PC-9 (cell line): ENCODE data around the gene UBE3A. TPM values are rescaled to one million over a fixed set of nuclear protein-coding genes. Genes with fewer than 3 reads are reported as not detected.

Source experiments
- BruUV-seq: library from RNA; stranded (reverse); fragments of 400-500 nt; replicated peaks from 2 replicates; lab custom pipeline; 2021; lab: Mats Ljungman, UMichigan
- CTCF ChIA-PET: fragments of 300-600 bp; sonication (Branson Sonifier 250); formaldehyde crosslinking; loops from one replicate; lab custom pipeline; 2022; ENCODE audit warnings: antibody characterized with exemption; lab: Charles Lee
- POLR2A ChIA-PET: fragments of 300-600 bp; sonication (Branson Sonifier 250); formaldehyde crosslinking; loops from one replicate; lab custom pipeline; 2022; ENCODE audit warnings: antibody characterized with exemption; ENCODE audit not compliant: unreplicated experiment; lab: Charles Lee
- DNase-seq, 2 experiments: peaks; one replicate each; pipeline versions ENCODE4 v3.0.0 to v3.0.0-alpha.2; 2015 to 2022; ENCODE audit warnings: mixed read lengths in 1 of 2
- H2AFZ ChIP-seq: fragments of 200-600 bp; sonication (generic); 2 replicates; pipeline ENCODE4 v1.8.1; 2017; ENCODE audit warnings: antibody characterized with exemption
- H3F3A ChIP-seq: fragments of 200-600 bp; sonication (generic); 2 replicates; pipeline ENCODE4 v1.8.1; 2017; ENCODE audit warnings: antibody characterized with exemption, mild to moderate bottlenecking, low read depth; ENCODE audit not compliant: insufficient read depth
- H3K27ac ChIP-seq: fragments of 200-600 bp; sonication (generic); 2 replicates; pipeline ENCODE4 v1.6.1; 2016; ENCODE audit warnings: mixed run types
- H3K27me3 ChIP-seq: fragments of 200-600 bp; sonication (generic); 2 replicates; pipeline ENCODE4 v1.6.1; 2016; ENCODE audit warnings: low read depth, mixed run types; ENCODE audit not compliant: insufficient read depth
- H3K36me3 ChIP-seq: fragments of 200-600 bp; sonication (generic); 2 replicates; pipeline ENCODE4 v1.6.1; 2016; ENCODE audit warnings: low read depth, mixed run types
- H3K4me1 ChIP-seq: fragments of 200-600 bp; sonication (generic); replicated peaks from 2 replicates; pipeline ENCODE4 v1.6.1; 2016; ENCODE audit warnings: mixed run types; ENCODE audit not compliant: insufficient read depth
- H3K4me2 ChIP-seq: fragments of 200-600 bp; sonication (generic); 2 replicates; pipeline ENCODE4 v1.6.1; 2017; ENCODE audit warnings: mixed run types
- H3K4me3 ChIP-seq: fragments of 200-600 bp; sonication (generic); 2 replicates; pipeline ENCODE4 v1.6.1; 2016; ENCODE audit warnings: mixed run types
- H3K79me2 ChIP-seq: fragments of 200-600 bp; sonication (generic); 2 replicates; pipeline ENCODE4 v1.6.1; 2017; ENCODE audit warnings: low read depth, mixed run types
- H3K9me2 ChIP-seq: fragments of 200-600 bp; sonication (generic); 2 replicates; pipeline ENCODE4 v1.8.1; 2017; ENCODE audit warnings: mild to moderate bottlenecking; ENCODE audit not compliant: insufficient read depth
- H3K9me3 ChIP-seq: fragments of 200-600 bp; sonication (generic); 2 replicates; pipeline ENCODE4 v1.8.1; 2016; ENCODE audit warnings: low read depth; ENCODE audit not compliant: insufficient read depth
- H4K20me1 ChIP-seq: fragments of 200-600 bp; sonication (generic); 2 replicates; pipeline ENCODE4 v1.8.1; 2017; ENCODE audit not compliant: insufficient read depth
- CTCF ChIP-seq: fragments of 200-600 bp; sonication (generic); conservative IDR thresholded peaks from 2 replicates; pipeline ENCODE4 v1.6.1; 2017; ENCODE audit warnings: mixed run types, antibody characterized with exemption, mild to moderate bottlenecking, moderate library complexity
- EZH2 ChIP-seq: fragments of 200-600 bp; sonication (generic); IDR thresholded peaks from 2 replicates; pipeline ENCODE4 v1.8.0; 2017; ENCODE audit warnings: antibody characterized with exemption, low read depth
- intact Hi-C: fragments of 100-400 bp; cut with micrococcal nuclease; formaldehyde crosslinking; loops from one replicate; pipeline ENCODE4 v1.10.0; 2022; ENCODE audit not compliant: unreplicated experiment
- total RNA-seq: library from RNA; stranded (reverse); gene quantifications from 2 replicates; pipeline ENCODE4 v1.2.3, GENCODE V29; 2021

The UBE3A gene
- total RNA-seq, 1 experiment from 2014 or later = 65.2 TPM

DNA sequence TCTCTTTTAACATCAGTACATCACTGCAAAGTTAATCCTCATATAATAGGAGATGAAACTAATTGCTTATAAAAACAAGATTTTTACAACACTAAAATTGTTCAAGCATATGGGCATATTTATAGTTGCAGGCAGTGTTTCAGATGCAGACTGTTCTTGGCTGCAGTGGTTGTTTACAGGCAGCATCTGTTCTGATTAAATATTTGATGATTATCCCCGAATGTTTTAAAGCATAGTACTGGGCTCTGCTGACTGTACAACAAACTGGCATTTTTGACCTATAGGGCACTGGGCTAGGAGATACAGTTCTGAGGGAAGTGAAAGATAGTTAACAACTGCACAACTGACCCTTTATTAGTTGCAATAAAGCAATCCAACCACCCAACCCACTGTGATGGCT is 113.6 kb downstream of the UBE3A start:
- Histone ChIP-seq H3K4me3 (no peak overlapping the region), H3K36me3 (no peaks in the 10 kb centered on the region), H3K27ac (no peak overlapping the region), H3K27me3 (no peaks in the 10 kb centered on the region), H3K4me2 (no peak overlapping the region), H3K9me2 (no peaks in the 10 kb centered on the region), H3K79me2 (no peaks in the 10 kb centered on the region), H3K9me3 (no peaks in the 10 kb centered on the region), H3F3A (no peaks in the 10 kb centered on the region), H2AFZ (no peak overlapping the region), H3K4me1 (no peaks in the 10 kb centered on the region), H4K20me1 (no peaks in the 10 kb centered on the region)
- no peak for TF ChIP-seq EZH2
- no peak for TF ChIP-seq CTCF
- intact Hi-C loops = no loop called here
- ChIA-PET POLR2A (no interaction called here), CTCF (no interaction called here)
- BruUV-seq = no TSS peak
- DNase-seq = no peak

- Histone ChIP-seq H3K9me2 (no peaks in the 10 kb centered on the region), H3F3A (no peaks in the 10 kb centered on the region), H3K4me2 (no peak overlapping the region), H3K36me3 (no peaks in the 10 kb centered on the region), H3K27me3 (no peaks in the 10 kb centered on the region), H2AFZ (no peak overlapping the region), H3K27ac (no peak overlapping the region), H3K4me3 (no peak overlapping the region), H3K9me3 (no peaks in the 10 kb centered on the region; the same call in 1 of the 2 replicates), H3K79me2 (no peaks in the 10 kb centered on the region), H4K20me1 (no peaks in the 10 kb centered on the region), H3K4me1 (no peaks in the 10 kb centered on the region)
- intact Hi-C loops = no loop called here
- no TSS peak for BruUV-seq
- TF ChIP-seq EZH2 (no peak), CTCF (no peak)
- no peak for DNase-seq
- CTCF ChIA-PET = no interaction called here
- POLR2A ChIA-PET = no interaction called here
Measured at GRCh38 chr15:25323420-25323819, 115.4 kb downstream of the UBE3A start.

DNA sequence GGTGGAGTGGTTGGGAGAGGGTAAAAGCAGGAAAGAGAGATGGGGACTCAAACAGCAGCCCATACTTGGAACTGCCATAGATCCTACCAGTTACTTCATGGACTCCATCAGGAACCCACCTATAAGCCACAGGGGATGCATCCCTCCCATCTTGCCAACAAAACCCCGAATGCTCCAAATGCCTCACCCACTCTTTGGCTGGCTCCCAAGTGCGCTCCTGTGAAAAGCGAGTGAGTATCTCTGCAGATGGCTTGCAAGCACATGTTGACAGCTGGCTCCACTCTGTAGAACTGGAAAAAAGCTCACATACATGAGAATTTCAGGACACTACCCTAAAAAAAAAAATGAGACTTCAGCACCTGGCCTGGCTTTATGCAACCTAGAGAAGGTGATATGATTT is 151.0 kb downstream of the UBE3A start:
- no peaks in the 10 kb centered on the region for H3K36me3 ChIP-seq
- H4K20me1 ChIP-seq = no peaks in the 10 kb centered on the region
- POLR2A ChIA-PET = no interaction called here
- CTCF ChIA-PET = no interaction called here
- TF ChIP-seq CTCF = no peak
- TF ChIP-seq EZH2 = no peak
- no peaks in the 10 kb centered on the region for H3K9me3 ChIP-seq
- no peaks in the 10 kb centered on the region for H3F3A ChIP-seq
- H3K4me3 ChIP-seq = no peak overlapping the region
- no TSS peak for BruUV-seq
- no peak overlapping the region for H3K27ac ChIP-seq
- intact Hi-C loops = no loop called here
- no peaks in the 10 kb centered on the region for H3K27me3 ChIP-seq
- no peak overlapping the region for H2AFZ ChIP-seq
- H3K9me2 ChIP-seq = no peaks in the 10 kb centered on the region
- no peaks in the 10 kb centered on the region for H3K4me1 ChIP-seq
- no peak overlapping the region for H3K4me2 ChIP-seq
- DNase-seq = no peak
- H3K79me2 ChIP-seq = no peaks in the 10 kb centered on the region
